AG09319 (cell line): ENCODE results near the gene ABCG8.

Source experiments
- DNase-seq: peaks from one replicate; pipeline ENCODE4 v3.0.0-alpha.2; 2010; ENCODE audit warnings: low read depth; ENCODE audit errors: extremely low read depth
- CTCF ChIP-seq: IDR thresholded peaks from 2 replicates; pipeline ENCODE4 v1.5.1; 2011; ENCODE audit warnings: low read depth, mild to moderate bottlenecking, inconsistent platforms, low read length, moderate library complexity

The ABCG8 gene

GRCh38 chr2:43882312-43882711 is 43.5 kb downstream of the ABCG8 start:
- no peak for DNase-seq
- no peak for TF ChIP-seq CTCF

GRCh38 chr2:43884689-43885088 is 45.9 kb downstream of the ABCG8 start:
- DNase-seq = no peak
- no peak for TF ChIP-seq CTCF

- DNase-seq = no peak
- TF ChIP-seq CTCF = no peak
Measured at GRCh38 chr2:43885132-43885632, 46.4 kb downstream of the ABCG8 start.

- TF ChIP-seq CTCF = no peak
- no peak for DNase-seq
Measured at GRCh38 chr2:43887176-43887575, 48.4 kb downstream of the ABCG8 start.

GRCh38 chr2:43889416-43889815 is 50.6 kb downstream of the ABCG8 start:
- no peak for TF ChIP-seq CTCF
- DNase-seq = no peak

GRCh38 chr2:43890855-43891254 is 52.1 kb downstream of the ABCG8 start:
- no peak for TF ChIP-seq CTCF
- DNase-seq = peak; percentile 19

- TF ChIP-seq CTCF = no peak
- DNase-seq = no peak
Measured at GRCh38 chr2:43894743-43895142, 56.0 kb downstream of the ABCG8 start.
